ENCODE results near the gene LARP7.

LARP7 gene

GRCh38 chr4:112673076-112673475, 36.1 kb downstream of the LARP7 start:
- no peaks in the 10 kb centered on the region for H3K27me3 ChIP-seq (replicated peaks in 2 of 5; ENCODE audit: control insufficient read depth in 4 of 5, insufficient read depth in 5 of 5, low read length in 4 of 5)
- no peaks in the 10 kb centered on the region for H3K4me1 ChIP-seq (ENCODE audit: control extremely low read depth in 1 of 4, control insufficient read depth in 4 of 4, insufficient read depth in 4 of 4, low read length in 3 of 4)
- no peak overlapping the region for H3K27ac ChIP-seq (ENCODE audit: insufficient read depth in 1 of 2, low read depth in 1 of 2, low read length in 2 of 2, poor library complexity in 1 of 2, severe bottlenecking in 2 of 2)
- CTCF ChIA-PET, result no interaction called here
- no peaks in the 10 kb centered on the region for H3K9me3 ChIP-seq (ENCODE audit: control extremely low read depth in 1 of 5, control insufficient read depth in 4 of 5, insufficient read depth in 2 of 5, low read depth in 1 of 5, low read length in 4 of 5)
- no peak overlapping the region for H3K4me3 ChIP-seq (ENCODE audit: control insufficient read depth in 1 of 7, extremely low read depth in 1 of 7, insufficient read depth in 4 of 7, low read depth in 2 of 7, low read length in 6 of 7)
- H3K36me3 ChIP-seq (ENCODE audit: control insufficient read depth in 4 of 4, insufficient read depth in 4 of 4, low read length in 3 of 4), result no peaks in the 10 kb centered on the region
- DNase-seq, result no peak
- POLR2A ChIA-PET, result no interaction called here

GRCh38 chr4:112673686-112674085, 36.7 kb downstream of the LARP7 start:
- POLR2A ChIA-PET, result no interaction called here
- Histone ChIP-seq H3K27me3 (replicated peaks in 2 of 5; ENCODE audit: control insufficient read depth in 4 of 5, insufficient read depth in 5 of 5, low read length in 4 of 5) (no peaks in the 10 kb centered on the region), H3K4me1 (ENCODE audit: control extremely low read depth in 1 of 4, control insufficient read depth in 4 of 4, insufficient read depth in 4 of 4, low read length in 3 of 4) (no peaks in the 10 kb centered on the region), H3K4me3 (ENCODE audit: control insufficient read depth in 1 of 7, extremely low read depth in 1 of 7, insufficient read depth in 4 of 7, low read depth in 2 of 7, low read length in 6 of 7) (no peak overlapping the region), H3K27ac (ENCODE audit: insufficient read depth in 1 of 2, low read depth in 1 of 2, low read length in 2 of 2, poor library complexity in 1 of 2, severe bottlenecking in 2 of 2) (no peak overlapping the region), H3K36me3 (ENCODE audit: control insufficient read depth in 4 of 4, insufficient read depth in 4 of 4, low read length in 3 of 4) (no peaks in the 10 kb centered on the region), H3K9me3 (ENCODE audit: control extremely low read depth in 1 of 5, control insufficient read depth in 4 of 5, insufficient read depth in 2 of 5, low read depth in 1 of 5, low read length in 4 of 5) (no peaks in the 10 kb centered on the region)
- DNase-seq, result no peak
- WGBS (ENCODE audit: insufficient coverage), result no CpG with 5 or more reads among the region's 1 CpG
- CTCF ChIA-PET, result no interaction called here

- Histone ChIP-seq H3K4me1 (ENCODE audit: control extremely low read depth in 1 of 4, control insufficient read depth in 4 of 4, insufficient read depth in 4 of 4, low read length in 3 of 4) (no peaks in the 10 kb centered on the region), H3K27me3 (replicated peaks in 2 of 5; ENCODE audit: control insufficient read depth in 4 of 5, insufficient read depth in 5 of 5, low read length in 4 of 5) (no peaks in the 10 kb centered on the region), H3K9me3 (ENCODE audit: control extremely low read depth in 1 of 5, control insufficient read depth in 4 of 5, insufficient read depth in 2 of 5, low read depth in 1 of 5, low read length in 4 of 5) (no peaks in the 10 kb centered on the region), H3K4me3 (ENCODE audit: control insufficient read depth in 1 of 7, extremely low read depth in 1 of 7, insufficient read depth in 4 of 7, low read depth in 2 of 7, low read length in 6 of 7) (no peak overlapping the region), H3K36me3 (ENCODE audit: control insufficient read depth in 4 of 4, insufficient read depth in 4 of 4, low read length in 3 of 4) (no peaks in the 10 kb centered on the region), H3K27ac (ENCODE audit: insufficient read depth in 1 of 2, low read depth in 1 of 2, low read length in 2 of 2, poor library complexity in 1 of 2, severe bottlenecking in 2 of 2) (no peak overlapping the region)
- CTCF ChIA-PET, result no interaction called here
- no CpG with 5 or more reads among the region's 1 CpG for whole genome bisulfite sequencing (ENCODE audit: insufficient coverage)
- POLR2A ChIA-PET, result no interaction called here
- no peak for DNase-seq
These were observed 37.4 kb downstream of the LARP7 start for GRCh38 chr4:112674376-112674775.

DNA sequence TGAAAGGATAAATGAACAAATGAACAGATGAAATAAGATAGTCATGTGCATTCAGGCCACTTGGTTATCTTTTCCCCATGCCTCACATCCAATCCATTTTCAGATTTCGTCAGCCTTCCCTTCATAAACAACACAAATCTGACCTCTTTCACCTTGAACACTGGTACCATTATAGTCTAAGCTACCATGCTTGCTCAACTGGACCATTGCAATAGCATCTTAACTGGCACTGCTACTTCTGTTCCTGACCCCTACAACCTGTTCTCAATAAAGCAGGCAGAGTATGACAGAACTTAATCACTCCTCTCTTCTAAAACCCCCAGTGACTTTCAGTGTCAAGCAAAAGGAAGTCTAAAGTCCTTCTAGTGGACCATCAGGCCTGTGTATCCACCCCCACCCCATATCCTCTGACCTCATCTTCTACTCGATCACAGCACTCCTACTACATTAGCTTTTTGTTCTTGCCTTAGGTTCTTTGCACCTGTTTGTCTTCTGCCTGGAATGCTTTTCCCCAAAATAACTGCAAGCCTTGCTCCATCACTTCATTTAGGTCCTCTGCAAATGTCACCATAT, 40.7 kb downstream of the LARP7 start:
- Histone ChIP-seq H3K27me3 (replicated peaks in 2 of 5; ENCODE audit: control insufficient read depth in 4 of 5, insufficient read depth in 5 of 5, low read length in 4 of 5) (no peaks in the 10 kb centered on the region), H3K9me3 (ENCODE audit: control extremely low read depth in 1 of 5, control insufficient read depth in 4 of 5, insufficient read depth in 2 of 5, low read depth in 1 of 5, low read length in 4 of 5) (no peaks in the 10 kb centered on the region), H3K4me3 (ENCODE audit: control insufficient read depth in 1 of 7, extremely low read depth in 1 of 7, insufficient read depth in 4 of 7, low read depth in 2 of 7, low read length in 6 of 7) (no peak overlapping the region), H3K27ac (ENCODE audit: insufficient read depth in 1 of 2, low read depth in 1 of 2, low read length in 2 of 2, poor library complexity in 1 of 2, severe bottlenecking in 2 of 2) (no peak overlapping the region), H3K36me3 (ENCODE audit: control insufficient read depth in 4 of 4, insufficient read depth in 4 of 4, low read length in 3 of 4) (no peaks in the 10 kb centered on the region), H3K4me1 (ENCODE audit: control extremely low read depth in 1 of 4, control insufficient read depth in 4 of 4, insufficient read depth in 4 of 4, low read length in 3 of 4) (no peaks in the 10 kb centered on the region)
- WGBS (ENCODE audit: insufficient coverage), result 86% methylated on average over 1 of the region's 2 CpGs
- no peak for DNase-seq
- POLR2A ChIA-PET, result no interaction called here
- CTCF ChIA-PET, result interaction anchor here (0.6 kb wide), 1 partner anchor 9 kb away, joined by 3 read pairs; no protein-coding TSS in a partner anchor

GRCh38 chr4:112680996-112681395, 44.1 kb downstream of the LARP7 start:
- no peaks in the 10 kb centered on the region for H3K27me3 ChIP-seq (replicated peaks in 2 of 5; ENCODE audit: control insufficient read depth in 4 of 5, insufficient read depth in 5 of 5, low read length in 4 of 5)
- POLR2A ChIA-PET, result no interaction called here
- no CpG with 5 or more reads among the region's 2 CpGs for WGBS (ENCODE audit: insufficient coverage)
- H3K27ac ChIP-seq (ENCODE audit: insufficient read depth in 1 of 2, low read depth in 1 of 2, low read length in 2 of 2, poor library complexity in 1 of 2, severe bottlenecking in 2 of 2), result no peak overlapping the region
- no peak for DNase-seq
- no peaks in the 10 kb centered on the region for H3K4me1 ChIP-seq (ENCODE audit: control extremely low read depth in 1 of 4, control insufficient read depth in 4 of 4, insufficient read depth in 4 of 4, low read length in 3 of 4)
- no peaks in the 10 kb centered on the region for H3K36me3 ChIP-seq (ENCODE audit: control insufficient read depth in 4 of 4, insufficient read depth in 4 of 4, low read length in 3 of 4)
- no peaks in the 10 kb centered on the region for H3K9me3 ChIP-seq (ENCODE audit: control extremely low read depth in 1 of 5, control insufficient read depth in 4 of 5, insufficient read depth in 2 of 5, low read depth in 1 of 5, low read length in 4 of 5)
- no peak overlapping the region for H3K4me3 ChIP-seq (ENCODE audit: control insufficient read depth in 1 of 7, extremely low read depth in 1 of 7, insufficient read depth in 4 of 7, low read depth in 2 of 7, low read length in 6 of 7)
- CTCF ChIA-PET, result no interaction called here

DNA sequence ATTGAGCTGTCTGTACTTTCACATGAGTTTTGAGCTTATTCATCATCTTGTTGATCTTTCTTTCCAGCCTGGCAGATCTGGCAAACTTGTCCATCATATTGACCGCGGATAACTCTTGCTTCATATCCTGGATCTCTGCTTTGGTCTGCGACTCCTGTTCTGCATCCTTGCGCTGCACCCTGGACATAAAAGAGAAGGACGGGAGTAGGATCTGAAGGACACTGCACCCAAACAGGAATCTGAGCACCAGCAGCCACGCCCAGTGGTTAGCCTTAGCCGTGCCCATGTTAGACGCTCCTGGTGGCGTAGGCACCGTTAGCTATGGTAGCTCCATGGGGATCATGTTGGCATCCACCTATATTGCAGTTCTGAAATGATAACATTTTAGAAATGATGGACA, 56.6 kb downstream of the LARP7 start:
- POLR2A ChIA-PET, result no interaction called here
- Histone ChIP-seq H3K9me3 (ENCODE audit: control extremely low read depth in 1 of 5, control insufficient read depth in 4 of 5, insufficient read depth in 2 of 5, low read depth in 1 of 5, low read length in 4 of 5) (no peaks in the 10 kb centered on the region), H3K27me3 (replicated peaks in 2 of 5; ENCODE audit: control insufficient read depth in 4 of 5, insufficient read depth in 5 of 5, low read length in 4 of 5) (peaks cover 2 to 8% (median 4%) of the 10 kb centered on the region in 5 experiments), H3K27ac (ENCODE audit: insufficient read depth in 1 of 2, low read depth in 1 of 2, low read length in 2 of 2, poor library complexity in 1 of 2, severe bottlenecking in 2 of 2) (no peak overlapping the region), H3K4me3 (ENCODE audit: control insufficient read depth in 1 of 7, extremely low read depth in 1 of 7, insufficient read depth in 4 of 7, low read depth in 2 of 7, low read length in 6 of 7) (no peak overlapping the region), H3K36me3 (ENCODE audit: control insufficient read depth in 4 of 4, insufficient read depth in 4 of 4, low read length in 3 of 4) (no peaks in the 10 kb centered on the region), H3K4me1 (ENCODE audit: control extremely low read depth in 1 of 4, control insufficient read depth in 4 of 4, insufficient read depth in 4 of 4, low read length in 3 of 4) (no peaks in the 10 kb centered on the region)
- WGBS (ENCODE audit: insufficient coverage), result 98% methylated on average over 10 of the region's 10 CpGs
- CTCF ChIA-PET, result no interaction called here
- no peak for DNase-seq

DNA sequence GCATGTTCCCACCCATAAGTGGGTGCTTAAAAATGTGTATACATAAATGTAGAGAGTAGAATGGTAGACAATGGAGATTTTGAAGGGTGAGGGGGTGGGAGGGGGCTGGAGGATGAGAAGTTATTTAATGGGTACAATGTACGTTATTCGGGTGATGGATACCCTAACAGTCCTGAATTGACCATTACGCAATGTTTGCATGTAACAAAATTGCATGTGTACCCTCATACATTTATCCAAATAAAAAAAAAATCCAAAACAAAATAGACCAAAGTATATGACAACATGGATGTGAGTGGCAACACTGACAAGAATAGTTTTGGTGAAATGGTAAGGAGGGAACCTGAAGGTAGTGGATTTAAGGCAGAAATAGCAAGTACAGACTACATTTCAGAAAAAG, 63.7 kb downstream of the LARP7 start:
- Histone ChIP-seq H3K9me3 (ENCODE audit: control extremely low read depth in 1 of 5, control insufficient read depth in 4 of 5, insufficient read depth in 2 of 5, low read depth in 1 of 5, low read length in 4 of 5) (no peaks in the 10 kb centered on the region), H3K36me3 (ENCODE audit: control insufficient read depth in 4 of 4, insufficient read depth in 4 of 4, low read length in 3 of 4) (no peaks in the 10 kb centered on the region), H3K27ac (ENCODE audit: insufficient read depth in 1 of 2, low read depth in 1 of 2, low read length in 2 of 2, poor library complexity in 1 of 2, severe bottlenecking in 2 of 2) (no peak overlapping the region), H3K4me1 (ENCODE audit: control extremely low read depth in 1 of 4, control insufficient read depth in 4 of 4, insufficient read depth in 4 of 4, low read length in 3 of 4) (peaks cover 0 to 8% (median 4%) of the 10 kb centered on the region in 4 experiments), H3K27me3 (replicated peaks in 2 of 5; ENCODE audit: control insufficient read depth in 4 of 5, insufficient read depth in 5 of 5, low read length in 4 of 5) (peaks cover 2 to 51% (median 20%) of the 10 kb centered on the region in 5 experiments), H3K4me3 (ENCODE audit: control insufficient read depth in 1 of 7, extremely low read depth in 1 of 7, insufficient read depth in 4 of 7, low read depth in 2 of 7, low read length in 6 of 7) (no peak overlapping the region)
- no peak for DNase-seq
- WGBS (ENCODE audit: insufficient coverage), result no CpG with 5 or more reads among the region's 3 CpGs
- CTCF ChIA-PET, result no interaction called here
- POLR2A ChIA-PET, result no interaction called here

Data from common myeloid progenitor, CD34-positive (primary cell).